Activated T-cell treated with anti-CD3 and anti-CD28 coated beads, Interleukin-2, amount 50 U/mL, for 72 hours (primary cell): ENCODE results near the gene TNP2. TPM values are rescaled to one million over a fixed set of nuclear protein-coding genes. Genes with fewer than 3 reads are reported as not detected.
A peak's percentile ranks its signal among the peaks of the same experiment; 100 is the strongest.

Experiments used
- ATAC-seq, 2 donors: fragments of 150-1000 bp; cut with Tn5 transposase; replicated peaks in 1 of 2; 2 replicates each; pipeline ENCODE4 v1.10.0; 2021; ENCODE audit warnings: moderate library complexity in 2 of 2, mild to moderate bottlenecking in 1 of 2
- DNase-seq, 2 donors: peaks; one replicate each; pipeline ENCODE4 v3.0.0; 2021 to 2022; ENCODE audit warnings: mixed read lengths in 1 of 2
- H3K27ac Mint-ChIP-seq: one replicate; pipeline ENCODE4 v1.8.0; 2022; ENCODE audit warnings: mild to moderate bottlenecking, moderate library complexity, mixed read lengths
- H3K27me3 Mint-ChIP-seq: one replicate; pipeline ENCODE4 v1.8.0; 2022; ENCODE audit warnings: low read depth, mixed read lengths
- H3K36me3 Mint-ChIP-seq, 2 donors: one replicate each; pipeline ENCODE4 v1.8.0; 2022; ENCODE audit warnings: mixed read lengths in 2 of 2, mild to moderate bottlenecking in 1 of 2; ENCODE audit not compliant: insufficient read depth in 2 of 2
- H3K4me1 Mint-ChIP-seq: one replicate; pipeline ENCODE4 v1.8.0; 2022; ENCODE audit warnings: low read depth, mixed read lengths
- H3K4me3 Mint-ChIP-seq, 2 donors: one replicate each; pipeline ENCODE4 v1.8.0; 2022; ENCODE audit warnings: mild to moderate bottlenecking in 2 of 2, mixed read lengths in 2 of 2, moderate library complexity in 2 of 2
- H3K9me3 Mint-ChIP-seq, 2 donors: one replicate each; pipeline ENCODE4 v1.8.0; 2022; ENCODE audit warnings: mixed read lengths in 2 of 2
- total RNA-seq, 2 donors: library from RNA; stranded (reverse); gene quantifications; one replicate each; pipeline ENCODE4 v1.2.3, GENCODE V29; 2022

The TNP2 gene
- total RNA-seq: not detected

DNA sequence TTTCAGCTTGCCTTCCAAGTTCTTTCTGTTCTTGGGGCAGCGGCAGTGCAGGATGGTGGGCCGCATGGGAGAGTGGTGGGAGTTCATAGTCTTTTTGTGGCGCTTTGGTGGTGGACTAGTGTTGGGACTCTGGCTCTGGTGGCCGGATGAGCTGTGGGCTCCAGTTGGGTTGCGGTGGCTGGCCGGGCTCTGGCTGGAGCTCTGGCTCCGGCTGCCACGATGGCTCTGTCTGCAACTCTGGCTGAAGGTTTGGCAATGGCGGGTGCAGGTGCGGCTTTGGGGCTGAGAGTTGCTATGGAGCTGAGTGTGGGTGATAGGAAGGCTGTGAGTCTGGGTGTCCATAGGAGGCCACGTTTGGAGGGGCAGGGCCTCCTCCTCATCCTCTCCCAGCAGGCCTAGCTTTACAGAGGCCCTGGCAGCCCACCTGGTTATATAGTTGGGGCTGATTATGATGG lies at the start of gene TNP2:
Gene TNP2 (minus strand): TSS at position 405 of the 455 bp plus-strand sequence. CDS start 63 bp downstream, at position 342.
- no peak for DNase-seq
- no peak within 1 kb of the TSS for H3K27ac Mint-ChIP-seq
- H3K4me1 Mint-ChIP-seq: peaks cover 11% of the 10 kb centered on the region
- H3K9me3 Mint-ChIP-seq: no peaks in the 10 kb centered on the region
- no peaks in the 10 kb centered on the region for H3K27me3 Mint-ChIP-seq
- no peaks in the 10 kb centered on the region for H3K36me3 Mint-ChIP-seq
- H3K4me3 Mint-ChIP-seq: no peak within 1 kb of the TSS
- ATAC-seq: no peak

DNA sequence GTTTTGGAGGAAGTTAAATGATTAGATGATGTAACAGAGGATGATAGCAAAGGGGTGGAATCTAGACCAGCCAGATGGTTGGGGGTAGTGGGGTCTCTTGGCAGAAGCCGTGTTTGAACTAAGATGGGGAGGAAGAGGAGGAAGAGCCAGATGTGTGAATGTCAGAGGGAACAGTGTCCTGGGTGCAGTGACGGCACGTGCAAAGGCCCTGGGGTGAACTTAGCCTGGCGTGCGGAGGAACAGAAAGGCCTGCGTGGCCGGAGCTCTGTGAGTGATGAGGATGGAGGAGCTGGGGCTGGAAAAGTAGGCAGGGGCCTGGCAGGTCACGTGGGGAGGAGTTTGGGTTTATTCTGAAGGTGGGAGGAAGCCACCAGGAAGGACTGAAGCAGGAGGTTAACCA lies 49.7 kb upstream of the TNP2 start:
- no peaks in the 10 kb centered on the region for H3K27me3 Mint-ChIP-seq
- H3K27ac Mint-ChIP-seq: no peak overlapping the region
- H3K4me1 Mint-ChIP-seq: peaks cover 5% of the 10 kb centered on the region
- H3K4me3 Mint-ChIP-seq: no peak overlapping the region
- no peaks in the 10 kb centered on the region for H3K36me3 Mint-ChIP-seq
- H3K9me3 Mint-ChIP-seq: no peaks in the 10 kb centered on the region
- no peak for DNase-seq
- no peak for ATAC-seq

DNA sequence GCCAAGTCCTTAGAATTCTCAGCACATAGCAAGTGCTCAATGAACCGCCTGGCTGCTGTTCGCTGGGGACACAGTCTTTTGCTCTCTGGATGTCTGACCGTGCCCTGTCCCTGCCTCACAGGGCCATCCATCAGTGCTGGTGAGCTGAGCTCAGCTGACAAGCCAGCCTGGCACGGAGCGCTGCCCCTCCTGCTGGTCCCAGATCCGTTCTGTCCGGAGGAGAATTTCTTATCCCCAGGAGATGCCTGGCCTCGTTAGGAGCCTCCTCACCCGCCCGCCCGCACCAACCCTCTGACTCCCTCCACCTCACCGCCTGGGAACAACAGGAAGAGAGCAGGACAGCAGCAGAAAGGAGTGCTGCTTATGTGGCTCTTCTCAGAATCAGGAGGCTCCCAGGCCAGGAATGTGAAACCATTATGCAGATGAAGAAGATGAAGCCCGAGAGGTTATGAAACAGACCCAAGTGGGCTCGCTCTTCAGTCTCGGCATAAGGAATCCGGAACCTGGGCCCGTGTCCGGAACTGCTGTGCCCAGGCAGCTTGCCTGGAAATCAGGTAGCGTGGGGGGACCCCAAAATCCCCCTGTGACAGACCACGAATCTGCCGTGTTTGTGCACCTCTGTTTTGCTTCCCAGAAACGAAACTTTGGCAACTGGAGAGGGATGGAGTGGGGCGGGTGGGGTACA lies 47.3 kb upstream of the TNP2 start:
- Mint-ChIP-seq H3K36me3 (no peaks in the 10 kb centered on the region), H3K9me3 (no peaks in the 10 kb centered on the region), H3K27ac (no peak overlapping the region), H3K4me1 (peaks cover 29% of the 10 kb centered on the region), H3K27me3 (no peaks in the 10 kb centered on the region), H3K4me3 (no peak overlapping the region)
- ATAC-seq: no peak
- DNase-seq: no peak

DNA sequence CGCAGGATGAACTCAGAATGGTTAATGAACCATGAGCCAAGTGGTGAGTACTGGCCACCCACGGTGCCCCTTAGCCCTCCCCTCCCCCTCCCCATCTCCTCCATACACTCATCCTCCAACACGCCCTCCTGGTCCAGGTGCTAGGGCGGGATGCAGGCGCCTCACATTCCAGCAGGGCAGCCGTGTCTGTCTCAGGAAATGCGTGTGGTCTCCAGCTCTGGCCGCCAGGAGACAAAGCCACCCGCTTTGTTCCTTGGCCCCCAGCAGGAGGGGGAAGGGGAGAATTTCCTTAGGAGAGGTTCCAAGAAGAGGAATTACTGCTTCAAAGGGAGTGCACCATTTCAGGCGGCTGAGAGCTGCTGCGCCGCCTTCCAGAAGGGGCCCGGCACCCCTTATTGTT lies 46.4 kb upstream of the TNP2 start:
- no peaks in the 10 kb centered on the region for H3K36me3 Mint-ChIP-seq

GRCh38 chr16:11314309-11314894 lies 45.3 kb upstream of the TNP2 start:
- no peak overlapping the region for H3K27ac Mint-ChIP-seq
- no peaks in the 10 kb centered on the region for H3K36me3 Mint-ChIP-seq
- H3K27me3 Mint-ChIP-seq: no peaks in the 10 kb centered on the region
- no peak for DNase-seq
- peaks cover 47% of the 10 kb centered on the region for H3K4me1 Mint-ChIP-seq
- no peak for ATAC-seq
- H3K4me3 Mint-ChIP-seq: no peak overlapping the region
- no peaks in the 10 kb centered on the region for H3K9me3 Mint-ChIP-seq

More for the DNA sequence above, 46.4 kb upstream of the TNP2 start:
- no peaks in the 10 kb centered on the region for H3K9me3 Mint-ChIP-seq
- H3K27ac Mint-ChIP-seq: no peak overlapping the region
- peaks cover 38% of the 10 kb centered on the region for H3K4me1 Mint-ChIP-seq
- no peaks in the 10 kb centered on the region for H3K27me3 Mint-ChIP-seq
- DNase-seq: no peak
- no peak for ATAC-seq
- H3K4me3 Mint-ChIP-seq: no peak overlapping the region

- Mint-ChIP-seq H3K9me3 (no peaks in the 10 kb centered on the region), H3K36me3 (no peaks in the 10 kb centered on the region), H3K4me1 (peaks cover 47% of the 10 kb centered on the region), H3K4me3 (no peak overlapping the region), H3K27ac (no peak overlapping the region), H3K27me3 (no peaks in the 10 kb centered on the region)
- DNase-seq (no peak), ATAC-seq (no peak)
Observed at GRCh38 chr16:11313493-11314308, 44.6 kb upstream of the TNP2 start.

- H3K4me1 Mint-ChIP-seq: peaks cover 52% of the 10 kb centered on the region
- ATAC-seq (peak in 1 of 2 donors; percentile 24), DNase-seq (no peak)
- H3K9me3 Mint-ChIP-seq: no peaks in the 10 kb centered on the region
- H3K4me3 Mint-ChIP-seq: peak overlapping the region in 1 of 2 donors; percentile 46
- no peaks in the 10 kb centered on the region for H3K36me3 Mint-ChIP-seq
- no peak overlapping the region for H3K27ac Mint-ChIP-seq
- H3K27me3 Mint-ChIP-seq: no peaks in the 10 kb centered on the region
Observed at GRCh38 chr16:11312718-11313492, 43.8 kb upstream of the TNP2 start.

DNA sequence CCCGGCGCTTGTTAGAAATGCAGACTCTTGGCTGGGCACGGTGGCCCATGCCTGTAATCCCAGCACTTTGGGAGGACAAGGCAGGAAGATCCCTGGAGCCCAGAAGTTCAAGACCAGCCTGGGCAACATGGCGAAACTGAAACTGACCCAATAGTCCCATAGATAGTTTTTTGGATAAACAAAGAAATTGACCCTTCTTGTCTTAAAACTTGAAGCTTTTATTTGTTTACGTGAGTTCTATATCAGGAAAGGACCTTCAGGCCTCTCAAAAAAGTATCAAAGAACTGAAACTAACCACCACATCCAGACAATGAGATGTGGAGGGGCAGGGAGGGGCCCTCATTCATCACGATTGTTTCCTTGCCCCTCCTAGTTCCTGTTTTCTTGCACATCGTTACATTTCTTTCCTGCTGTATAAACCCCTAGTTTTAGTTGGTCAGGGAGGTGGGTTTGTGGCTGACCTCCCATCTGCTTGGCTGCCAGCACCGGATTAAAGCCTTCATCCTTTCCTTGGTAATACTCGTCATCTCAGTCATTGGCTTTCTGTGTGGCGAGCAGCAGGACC lies 42.0 kb upstream of the TNP2 start:
- peak; percentile 60 to 73 for DNase-seq
- Mint-ChIP-seq H3K36me3 (no peaks in the 10 kb centered on the region), H3K4me1 (peaks cover 62% of the 10 kb centered on the region), H3K9me3 (no peaks in the 10 kb centered on the region), H3K27me3 (no peaks in the 10 kb centered on the region), H3K4me3 (peak overlapping the region; percentile 61 to 67), H3K27ac (peak overlapping the region; percentile 86)
- peak; percentile 34 to 59 for ATAC-seq

- peaks cover 62% of the 10 kb centered on the region for H3K4me1 Mint-ChIP-seq
- no peak for DNase-seq
Observed at GRCh38 chr16:11310634-11310977, 41.5 kb upstream of the TNP2 start.

GRCh38 chr16:11309895-11310633 lies 40.9 kb upstream of the TNP2 start:
- H3K9me3 Mint-ChIP-seq: no peaks in the 10 kb centered on the region
- H3K27me3 Mint-ChIP-seq: no peaks in the 10 kb centered on the region
- H3K4me3 Mint-ChIP-seq: peak overlapping the region; percentile 61 to 67
- H3K27ac Mint-ChIP-seq: no peak overlapping the region
- H3K36me3 Mint-ChIP-seq: no peaks in the 10 kb centered on the region
- no peak for DNase-seq
- no peak for ATAC-seq
- H3K4me1 Mint-ChIP-seq: peaks cover 62% of the 10 kb centered on the region

More at GRCh38 chr16:11310634-11310977, 41.5 kb upstream of the TNP2 start:
- Mint-ChIP-seq H3K9me3 (no peaks in the 10 kb centered on the region), H3K4me3 (peak overlapping the region; percentile 61 to 67), H3K27me3 (no peaks in the 10 kb centered on the region), H3K36me3 (no peaks in the 10 kb centered on the region), H3K27ac (no peak overlapping the region)
- ATAC-seq: no peak

DNA sequence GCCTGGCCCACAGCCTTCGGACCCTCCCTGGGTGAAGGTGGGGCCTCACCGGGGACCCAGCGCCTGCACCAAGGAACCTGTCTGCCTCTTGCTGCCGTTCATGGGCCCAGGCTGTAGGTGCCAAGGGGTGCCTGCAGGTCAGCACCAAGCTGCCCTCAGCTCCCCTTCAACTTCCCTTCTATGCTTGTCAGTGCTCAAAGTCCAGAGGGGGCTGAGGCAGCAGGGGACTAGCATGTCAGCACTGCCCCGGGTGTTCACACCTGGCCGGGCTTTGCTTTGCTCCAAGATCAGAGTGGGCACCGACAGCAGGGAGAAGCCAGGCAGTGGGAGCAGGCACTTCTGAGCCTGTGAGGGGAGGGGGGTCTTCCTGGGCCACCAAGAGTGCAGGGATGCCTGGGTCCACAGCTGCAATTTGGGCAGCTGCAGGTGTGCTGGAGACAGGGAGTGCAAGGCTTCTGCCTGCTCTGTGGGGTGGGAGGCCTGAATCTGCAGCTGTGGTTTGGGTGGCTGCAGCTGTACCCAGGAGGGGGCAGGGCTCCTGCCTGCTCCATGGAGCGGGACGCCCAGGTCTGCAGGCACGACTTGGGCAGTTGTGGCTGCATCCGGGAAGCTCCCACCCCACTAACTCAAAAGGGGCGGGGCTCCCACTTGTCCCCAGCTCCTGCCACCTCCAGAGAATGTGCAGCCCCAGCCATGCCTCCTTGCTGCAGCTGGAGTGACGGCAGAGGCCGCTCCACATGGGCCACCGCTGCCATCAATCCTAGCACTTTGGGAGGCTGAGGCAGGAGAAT lies 39.6 kb upstream of the TNP2 start:
- Mint-ChIP-seq H3K4me3 (no peak overlapping the region), H3K4me1 (peaks cover 55% of the 10 kb centered on the region), H3K9me3 (no peaks in the 10 kb centered on the region), H3K27me3 (no peaks in the 10 kb centered on the region), H3K27ac (no peak overlapping the region), H3K36me3 (no peaks in the 10 kb centered on the region)
- ATAC-seq: no peak
- no peak for DNase-seq
